B cell (primary cell): Measurements from ENCODE around the gene KCTD5. TPM values are rescaled to one million over a fixed set of nuclear protein-coding genes. Genes with fewer than 3 reads are reported as not detected.

ENCODE experiments used
- ATAC-seq: fragments of 200-7000 bp; cut with Tn5 transposase; one replicate; pipeline ENCODE4 v1.10.0; 2021; ENCODE audit warnings: low read depth, mild to moderate bottlenecking, moderate number of reproducible peaks, moderate library complexity
- CTCF ChIA-PET: fragments of 350-600 bp; sonication (Branson Sonifier 250); formaldehyde crosslinking; loops from one replicate; lab custom pipeline; 2021; ENCODE audit warnings: antibody characterized with exemption, inconsistent platforms; lab: Charles Lee
- POLR2A ChIA-PET: fragments of 350-600 bp; sonication (Branson Sonifier 250); formaldehyde crosslinking; loops from one replicate; lab custom pipeline; 2021; ENCODE audit warnings: antibody characterized with exemption; lab: Charles Lee
- DNase-seq: peaks from one replicate; pipeline ENCODE4 v3.0.0; 2013
- H2AFZ ChIP-seq: 2 replicates; pipeline ENCODE4 v1.6.1; 2012; ENCODE audit warnings: mild to moderate bottlenecking, low read depth, low read length; ENCODE audit not compliant: insufficient read depth, poor library complexity, severe bottlenecking
- H3K27ac ChIP-seq, 2 donors: 1 replicate in 1 of 2; 2 replicates in 1 of 2; pipeline ENCODE4 v1.5.1; 2012 to 2013; ENCODE audit warnings: low read length in 2 of 2, mild to moderate bottlenecking in 2 of 2, moderate library complexity in 1 of 2
- H3K27me3 ChIP-seq, 4 experiments: fragments of 200-600 bp in 1 of 4; sonication (generic) in 1 of 4; replicated peaks in 1 of 4; 1 replicate in 2 of 4; 2 replicates in 2 of 4; pipeline versions ENCODE4 v1.6.1 to v1.7.0; 2013 to 2016; ENCODE audit warnings: low read length in 3 of 4, mild to moderate bottlenecking in 2 of 4, mixed read lengths in 1 of 4, moderate library complexity in 1 of 4; ENCODE audit not compliant: insufficient read depth in 4 of 4, control insufficient read depth in 3 of 4; ENCODE audit errors: control extremely low read depth in 1 of 4
- H3K36me3 ChIP-seq, 2 experiments: replicated peaks in 1 of 2; 1 replicate in 1 of 2; 2 replicates in 1 of 2; pipeline versions ENCODE4 v1.6.1 to v1.7.1; 2013; ENCODE audit warnings: low read length in 1 of 2; ENCODE audit not compliant: insufficient read depth in 2 of 2, control insufficient read depth in 1 of 2; ENCODE audit errors: control extremely low read depth in 1 of 2, extremely low read depth in 1 of 2
- H3K4me1 ChIP-seq, 2 donors: fragments of 200-600 bp in 1 of 2; sonication (generic) in 1 of 2; 1 replicate in 1 of 2; 2 replicates in 1 of 2; pipeline versions ENCODE4 v1.5.1 to v1.6.1; 2013 to 2017; ENCODE audit warnings: low read length in 2 of 2; ENCODE audit not compliant: control insufficient read depth in 2 of 2, insufficient read depth in 2 of 2
- H3K4me2 ChIP-seq: replicated peaks from 2 replicates; pipeline ENCODE3; 2012; ENCODE audit warnings: mild to moderate bottlenecking, low read depth, low read length; ENCODE audit not compliant: poor library complexity, severe bottlenecking
- H3K4me3 ChIP-seq, 5 experiments: fragments of 200-600 bp in 1 of 5; sonication (generic) in 1 of 5; 1 replicate in 3 of 5; 2 replicates in 2 of 5; pipeline versions ENCODE4 v1.5.1 to v1.7.0; 2011 to 2016; ENCODE audit warnings: low read length in 4 of 5, mild to moderate bottlenecking in 4 of 5, low read depth in 2 of 5, control low read depth in 1 of 5, moderate library complexity in 1 of 5; ENCODE audit not compliant: insufficient read depth in 1 of 5; ENCODE audit errors: control extremely low read depth in 1 of 5, extremely low read depth in 1 of 5
- H3K79me2 ChIP-seq: fragments of 200-600 bp; sonication (generic); one replicate; pipeline ENCODE4 v1.6.0; 2016; ENCODE audit warnings: low read length; ENCODE audit not compliant: control insufficient read depth, insufficient read depth
- H3K9ac ChIP-seq: fragments of 200-600 bp; sonication (generic); 2 replicates; pipeline ENCODE4 v1.6.1; 2017; ENCODE audit warnings: mild to moderate bottlenecking, low read length, moderate library complexity
- H3K9me3 ChIP-seq, 3 donors: one replicate each; pipeline versions ENCODE4 v1.6.1 to v1.7.1; 2013; ENCODE audit warnings: low read length in 2 of 3; ENCODE audit not compliant: control insufficient read depth in 2 of 3, insufficient read depth in 1 of 3; ENCODE audit errors: control extremely low read depth in 1 of 3
- H4K20me1 ChIP-seq: 2 replicates; pipeline ENCODE4 v1.6.0; 2012; ENCODE audit warnings: mild to moderate bottlenecking, low read length; ENCODE audit not compliant: insufficient read depth, control insufficient read depth, poor library complexity, severe bottlenecking
- H3K27ac Mint-ChIP-seq: one replicate; pipeline ENCODE4 v1.8.0; 2021; ENCODE audit warnings: mixed read lengths
- H3K27me3 Mint-ChIP-seq: one replicate; pipeline ENCODE4 v1.8.0; 2021; ENCODE audit warnings: mixed read lengths
- H3K4me1 Mint-ChIP-seq: one replicate; pipeline ENCODE4 v1.8.0; 2021; ENCODE audit warnings: mixed read lengths
- H3K4me3 Mint-ChIP-seq: one replicate; pipeline ENCODE4 v1.8.0; 2021; ENCODE audit warnings: mixed read lengths
- H3K9me3 Mint-ChIP-seq: one replicate; pipeline ENCODE4 v1.8.0; 2022; ENCODE audit warnings: mixed read lengths; ENCODE audit not compliant: insufficient read depth
- CTCF ChIP-seq: fragments of 200-600 bp; IDR thresholded peaks from one replicate; pipeline ENCODE4 v1.8.0; 2022; ENCODE audit warnings: antibody characterized with exemption, mild to moderate bottlenecking
- EZH2 ChIP-seq: IDR thresholded peaks from 2 replicates; pipeline ENCODE4 v1.6.1; 2012; ENCODE audit warnings: borderline replicate concordance, low read depth, mild to moderate bottlenecking, moderate library complexity, low read length; ENCODE audit not compliant: insufficient read depth, poor library complexity, severe bottlenecking
- WGBS: methylation state at CpG from one replicate; pipeline ENCODE4 v1.1.5; 2013; ENCODE audit warnings: missing lambda C conversion rate; ENCODE audit not compliant: insufficient coverage; 5-methylcytosine and 5-hydroxymethylcytosine counted together
- intact Hi-C: fragments of 100-400 bp; cut with micrococcal nuclease; formaldehyde crosslinking; loops from one replicate; pipeline ENCODE4 v1.10.0; 2022
- polyA plus RNA-seq: library from polyadenylated mRNA; depleted of rRNA; stranded (reverse); fragments of >200 nt; gene quantifications from 2 replicates; pipeline ENCODE4 v1.2.3, GENCODE V29; 2012
- total RNA-seq, 2 donors: library from RNA; stranded (reverse); fragments of 120-200 nt in 1 of 2; gene quantifications; 1 replicate in 1 of 2; 2 replicates in 1 of 2; pipeline versions ENCODE4 v1.2.3 to v1.2.4, GENCODE V29; 2013 to 2022

Gene KCTD5
- total and polyA plus RNA-seq, 2 donors (not counting 1 experiment from before 2014, with no cell fraction given) = 17.2 to 37.3 TPM

DNA sequence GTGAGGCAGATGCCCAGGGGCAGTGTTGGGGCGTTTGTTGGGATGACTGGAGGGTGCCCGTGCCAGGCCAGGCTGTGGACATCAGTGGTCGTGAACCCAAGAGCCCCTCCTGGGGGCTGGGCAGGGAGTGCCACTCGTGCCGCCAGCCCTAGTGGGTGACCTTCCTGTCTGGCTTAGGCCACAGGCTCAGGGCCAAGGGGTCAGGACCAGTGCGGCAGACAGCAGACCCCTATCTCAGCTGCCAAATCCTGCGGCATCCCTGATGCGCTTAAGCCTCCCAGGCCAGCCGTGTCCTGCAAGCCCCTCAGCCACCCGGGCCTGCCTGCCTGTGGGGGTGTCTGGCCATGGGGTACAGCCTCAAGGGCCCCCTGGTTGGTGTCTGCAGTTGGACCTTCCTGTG lies 23.0 kb downstream of the KCTD5 start:
- 97% methylated on average over 10 of the region's 10 CpGs for WGBS
- Mint-ChIP-seq H3K4me1 (no peaks in the 10 kb centered on the region), H3K9me3 (no peaks in the 10 kb centered on the region), H3K27me3 (no peaks in the 10 kb centered on the region), H3K27ac (no peak overlapping the region), H3K4me3 (no peak overlapping the region)
- H3K27me3 ChIP-seq = no peaks in the 10 kb centered on the region
- peaks cover 24% of the 10 kb centered on the region for H3K79me2 ChIP-seq
- no peaks in the 10 kb centered on the region for H3K4me1 ChIP-seq
- POLR2A ChIA-PET = no interaction called here
- peaks cover 84% of the 10 kb centered on the region for H4K20me1 ChIP-seq
- CTCF ChIA-PET = no interaction called here
- H3K27ac ChIP-seq = no peak overlapping the region
- intact Hi-C loops = no loop called here
- H3K9me3 ChIP-seq = no peaks in the 10 kb centered on the region
- no peak overlapping the region for H3K9ac ChIP-seq
- ATAC-seq (no peak), DNase-seq (no peak)
- no peak for TF ChIP-seq EZH2
- TF ChIP-seq CTCF = no peak
- no peak overlapping the region for H2AFZ ChIP-seq
- peaks cover 0 to 67% of the 10 kb centered on the region in 2 experiments for H3K36me3 ChIP-seq
- H3K4me3 ChIP-seq = no peak overlapping the region
- H3K4me2 ChIP-seq = no peak overlapping the region

GRCh38 chr16:2706085-2706484 lies 23.8 kb downstream of the KCTD5 start:
- Histone ChIP-seq H3K9me3 (no peaks in the 10 kb centered on the region), H3K79me2 (peaks cover 17% of the 10 kb centered on the region), H3K27me3 (no peaks in the 10 kb centered on the region), H3K4me1 (no peaks in the 10 kb centered on the region), H3K9ac (no peak overlapping the region), H4K20me1 (peaks cover 77% of the 10 kb centered on the region), H3K4me2 (no peak overlapping the region), H3K27ac (no peak overlapping the region), H3K36me3 (peaks cover 0 to 63% of the 10 kb centered on the region in 2 experiments), H3K4me3 (no peak overlapping the region), H2AFZ (no peak overlapping the region)
- Mint-ChIP-seq H3K27me3 (no peaks in the 10 kb centered on the region), H3K4me3 (no peak overlapping the region), H3K9me3 (no peaks in the 10 kb centered on the region), H3K4me1 (peaks cover 2% of the 10 kb centered on the region), H3K27ac (no peak overlapping the region)
- no peak for TF ChIP-seq CTCF
- intact Hi-C loops = no loop called here
- ChIA-PET POLR2A (no interaction called here), CTCF (no interaction called here)
- no peak for DNase-seq
- WGBS = 97% methylated on average over 17 of the region's 17 CpGs
- ATAC-seq = no peak
